ENCODE measurements around the gene RAB3GAP2. TPM values are rescaled to one million over a fixed set of nuclear protein-coding genes. Genes with fewer than 3 reads are reported as not detected.

Gene RAB3GAP2
- total RNA-seq, 1 experiment from 2014 or later, result 64.3 TPM

DNA sequence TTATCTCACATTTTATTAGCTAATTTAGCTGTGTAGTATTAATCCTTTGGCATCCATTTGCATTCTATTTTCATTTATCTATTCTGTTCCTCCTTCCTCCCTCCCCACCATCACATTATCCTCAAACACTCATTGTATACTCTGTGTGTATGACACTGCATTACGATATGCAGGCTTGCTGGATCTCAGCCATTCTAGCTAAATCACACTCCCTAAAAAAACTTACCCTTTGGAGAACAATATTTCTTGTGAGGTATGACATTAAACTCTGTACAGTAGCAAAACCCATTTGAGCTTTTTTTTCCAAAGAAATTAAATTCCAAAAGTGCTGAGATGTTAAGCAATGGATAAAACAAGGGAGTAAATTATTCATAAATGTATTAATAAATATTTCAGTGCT is 11.4 kb upstream of the RAB3GAP2 start (continued):
- TF ChIP-seq, protein P1, sequence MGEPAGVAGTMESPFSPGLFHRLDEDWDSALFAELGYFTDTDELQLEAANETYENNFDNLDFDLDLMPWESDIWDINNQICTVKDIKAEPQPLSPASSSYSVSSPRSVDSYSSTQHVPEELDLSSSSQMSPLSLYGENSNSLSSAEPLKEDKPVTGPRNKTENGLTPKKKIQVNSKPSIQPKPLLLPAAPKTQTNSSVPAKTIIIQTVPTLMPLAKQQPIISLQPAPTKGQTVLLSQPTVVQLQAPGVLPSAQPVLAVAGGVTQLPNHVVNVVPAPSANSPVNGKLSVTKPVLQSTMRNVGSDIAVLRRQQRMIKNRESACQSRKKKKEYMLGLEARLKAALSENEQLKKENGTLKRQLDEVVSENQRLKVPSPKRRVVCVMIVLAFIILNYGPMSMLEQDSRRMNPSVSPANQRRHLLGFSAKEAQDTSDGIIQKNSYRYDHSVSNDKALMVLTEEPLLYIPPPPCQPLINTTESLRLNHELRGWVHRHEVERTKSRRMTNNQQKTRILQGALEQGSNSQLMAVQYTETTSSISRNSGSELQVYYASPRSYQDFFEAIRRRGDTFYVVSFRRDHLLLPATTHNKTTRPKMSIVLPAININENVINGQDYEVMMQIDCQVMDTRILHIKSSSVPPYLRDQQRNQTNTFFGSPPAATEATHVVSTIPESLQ (CRISPR knock-in tag; IDR thresholded peaks at IDR 0.05), result no peak
- TF ChIP-seq ZNF396 (CRISPR knock-in tag; IDR thresholded peaks at IDR 0.05; ENCODE audit: borderline replicate concordance), result no peak

DNA sequence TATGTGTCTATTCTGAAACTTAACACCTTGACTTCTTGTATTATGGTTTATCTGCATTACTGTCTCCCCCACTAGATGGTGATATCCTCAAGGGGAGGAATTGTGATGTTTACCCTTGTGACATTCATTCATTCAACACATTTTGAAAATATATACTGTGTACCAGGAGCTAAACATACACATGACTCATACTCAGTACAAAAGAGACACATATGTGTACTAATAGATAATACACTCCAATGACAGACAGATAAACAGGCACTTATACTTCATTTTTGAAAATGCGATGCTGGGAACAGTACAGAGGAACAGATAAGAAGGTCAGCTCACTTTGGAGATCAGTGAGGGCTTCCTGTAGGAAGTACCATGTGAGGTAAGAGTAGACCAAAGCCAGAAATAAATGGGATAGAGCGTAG is 8.9 kb upstream of the RAB3GAP2 start:
- peak; percentile 86 for ATAC-seq
- H3K4me3 Mint-ChIP-seq, result no peak overlapping the region
- H3K9me3 Mint-ChIP-seq, result no peaks in the 10 kb centered on the region
- H3K4me1 Mint-ChIP-seq, result no peaks in the 10 kb centered on the region
- H3K36me3 Mint-ChIP-seq, result no peaks in the 10 kb centered on the region
- TF ChIP-seq ZNF121 (CRISPR knock-in tag; IDR thresholded peaks at IDR 0.05) (no peak), NFE2L1 (CRISPR knock-in tag; IDR thresholded peaks at IDR 0.05) (no peak), SP1 (CRISPR knock-in tag; conservative IDR thresholded peaks at IDR 0.05) (no peak), SOX15 (CRISPR knock-in tag; IDR thresholded peaks at IDR 0.05) (no peak), MXD4 (CRISPR knock-in tag; IDR thresholded peaks at IDR 0.05; ENCODE audit: borderline replicate concordance) (no peak), TCF7 (CRISPR knock-in tag; IDR thresholded peaks at IDR 0.05; ENCODE audit: low read depth) (no peak), ZNF671 (CRISPR knock-in tag; IDR thresholded peaks at IDR 0.05) (no peak)
- TF ChIP-seq, protein P2, sequence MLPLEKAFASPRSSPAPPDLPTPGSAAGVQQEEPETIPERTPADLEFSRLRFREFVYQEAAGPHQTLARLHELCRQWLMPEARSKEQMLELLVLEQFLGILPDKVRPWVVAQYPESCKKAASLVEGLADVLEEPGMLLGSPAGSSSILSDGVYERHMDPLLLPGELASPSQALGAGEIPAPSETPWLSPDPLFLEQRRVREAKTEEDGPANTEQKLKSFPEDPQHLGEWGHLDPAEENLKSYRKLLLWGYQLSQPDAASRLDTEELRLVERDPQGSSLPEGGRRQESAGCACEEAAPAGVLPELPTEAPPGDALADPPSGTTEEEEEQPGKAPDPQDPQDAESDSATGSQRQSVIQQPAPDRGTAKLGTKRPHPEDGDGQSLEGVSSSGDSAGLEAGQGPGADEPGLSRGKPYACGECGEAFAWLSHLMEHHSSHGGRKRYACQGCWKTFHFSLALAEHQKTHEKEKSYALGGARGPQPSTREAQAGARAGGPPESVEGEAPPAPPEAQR (CRISPR knock-in tag; IDR thresholded peaks at IDR 0.05), result no peak
- TF ChIP-seq, protein P3, sequence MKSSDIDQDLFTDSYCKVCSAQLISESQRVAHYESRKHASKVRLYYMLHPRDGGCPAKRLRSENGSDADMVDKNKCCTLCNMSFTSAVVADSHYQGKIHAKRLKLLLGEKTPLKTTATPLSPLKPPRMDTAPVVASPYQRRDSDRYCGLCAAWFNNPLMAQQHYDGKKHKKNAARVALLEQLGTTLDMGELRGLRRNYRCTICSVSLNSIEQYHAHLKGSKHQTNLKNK (CRISPR knock-in tag; IDR thresholded peaks at IDR 0.05), result no peak
- TF ChIP-seq, protein P1 (CRISPR knock-in tag; IDR thresholded peaks at IDR 0.05), result no peak
- TF ChIP-seq, protein P4, sequence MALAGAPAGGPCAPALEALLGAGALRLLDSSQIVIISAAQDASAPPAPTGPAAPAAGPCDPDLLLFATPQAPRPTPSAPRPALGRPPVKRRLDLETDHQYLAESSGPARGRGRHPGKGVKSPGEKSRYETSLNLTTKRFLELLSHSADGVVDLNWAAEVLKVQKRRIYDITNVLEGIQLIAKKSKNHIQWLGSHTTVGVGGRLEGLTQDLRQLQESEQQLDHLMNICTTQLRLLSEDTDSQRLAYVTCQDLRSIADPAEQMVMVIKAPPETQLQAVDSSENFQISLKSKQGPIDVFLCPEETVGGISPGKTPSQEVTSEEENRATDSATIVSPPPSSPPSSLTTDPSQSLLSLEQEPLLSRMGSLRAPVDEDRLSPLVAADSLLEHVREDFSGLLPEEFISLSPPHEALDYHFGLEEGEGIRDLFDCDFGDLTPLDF (CRISPR knock-in tag; IDR thresholded peaks at IDR 0.05), result no peak
- TF ChIP-seq, protein P5, sequence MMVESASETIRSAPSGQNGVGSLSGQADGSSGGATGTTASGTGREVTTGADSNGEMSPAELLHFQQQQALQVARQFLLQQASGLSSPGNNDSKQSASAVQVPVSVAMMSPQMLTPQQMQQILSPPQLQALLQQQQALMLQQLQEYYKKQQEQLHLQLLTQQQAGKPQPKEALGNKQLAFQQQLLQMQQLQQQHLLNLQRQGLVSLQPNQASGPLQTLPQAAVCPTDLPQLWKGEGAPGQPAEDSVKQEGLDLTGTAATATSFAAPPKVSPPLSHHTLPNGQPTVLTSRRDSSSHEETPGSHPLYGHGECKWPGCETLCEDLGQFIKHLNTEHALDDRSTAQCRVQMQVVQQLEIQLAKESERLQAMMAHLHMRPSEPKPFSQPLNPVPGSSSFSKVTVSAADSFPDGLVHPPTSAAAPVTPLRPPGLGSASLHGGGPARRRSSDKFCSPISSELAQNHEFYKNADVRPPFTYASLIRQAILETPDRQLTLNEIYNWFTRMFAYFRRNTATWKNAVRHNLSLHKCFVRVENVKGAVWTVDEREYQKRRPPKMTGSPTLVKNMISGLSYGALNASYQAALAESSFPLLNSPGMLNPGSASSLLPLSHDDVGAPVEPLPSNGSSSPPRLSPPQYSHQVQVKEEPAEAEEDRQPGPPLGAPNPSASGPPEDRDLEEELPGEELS (CRISPR knock-in tag; IDR thresholded peaks at IDR 0.05), result no peak
- TF ChIP-seq, protein P6, sequence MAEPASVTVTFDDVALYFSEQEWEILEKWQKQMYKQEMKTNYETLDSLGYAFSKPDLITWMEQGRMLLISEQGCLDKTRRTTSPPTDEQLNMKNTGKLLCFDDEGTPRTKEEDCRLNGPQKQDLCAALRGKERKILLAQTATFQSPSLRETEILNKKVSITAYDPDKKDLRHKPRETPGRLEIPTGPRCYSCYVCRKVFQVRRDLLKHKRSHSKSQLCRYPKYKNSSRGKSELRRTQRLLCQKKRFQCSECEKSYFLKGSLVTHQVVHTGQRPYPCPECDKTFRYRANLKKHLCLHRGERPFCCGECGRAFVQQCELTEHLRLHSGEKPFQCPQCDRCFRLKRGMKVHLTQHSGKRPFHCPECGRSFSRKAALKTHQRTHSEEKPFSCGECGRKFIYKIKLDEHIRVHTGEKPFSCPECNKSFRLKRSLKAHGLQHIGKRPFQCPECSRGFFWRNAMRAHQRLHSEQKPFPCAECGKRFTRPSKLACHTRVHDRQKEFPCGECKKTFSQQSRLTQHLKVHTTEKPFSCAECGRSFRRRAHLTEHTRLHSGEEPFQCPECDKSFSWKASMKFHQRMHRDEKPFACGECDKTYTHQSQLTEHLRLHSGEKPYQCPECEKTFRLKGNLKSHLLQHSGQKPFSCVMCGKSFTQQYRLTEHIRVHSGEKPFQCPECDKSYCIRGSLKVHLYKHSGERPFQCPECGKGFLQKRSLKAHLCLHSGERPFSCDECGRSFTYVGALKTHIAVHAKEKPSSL (CRISPR knock-in tag; conservative IDR thresholded peaks at IDR 0.05), result no peak
- no peak overlapping the region for H3K27ac Mint-ChIP-seq
- no peak for DNase-seq (ENCODE audit: low spot score)
- no peaks in the 10 kb centered on the region for H3K27me3 Mint-ChIP-seq (ENCODE audit: low read depth)
- CTCF ChIA-PET, result interaction anchor here (0.6 to 4.3 kb wide), 53 partner anchors 9 to 529 kb away, joined by 3 to 38 read pairs (median 4); partner anchors contain the start of genes MTARC1 and RAB3GAP2
- POLR2A ChIA-PET, result no interaction called here
